GM12891 (cell line): Measurements from ENCODE around the gene DDA1.

ENCODE experiments used
- DNase-seq: peaks from one replicate; pipeline ENCODE4 v3.0.0; 2011; ENCODE audit warnings: low spot score; ENCODE audit not compliant: insufficient read length
- FAIRE-seq: peaks from 2 replicates; lab custom pipeline; 2011; peaks lifted over from hg19 to GRCh38; lab: Jason Lieb, UNC
- PAX5 ChIP-seq: IDR thresholded peaks from 2 replicates; pipeline ENCODE4 v1.6.1; 2011; ENCODE audit warnings: low read length, moderate library complexity, mild to moderate bottlenecking; ENCODE audit not compliant: insufficient read depth, severe bottlenecking
- POLR2A ChIP-seq: IDR thresholded peaks from 2 replicates; pipeline ENCODE4 v1.6.1; 2011; ENCODE audit warnings: low read depth, low read length, control low read depth
- POLR2AphosphoS5 ChIP-seq: IDR thresholded peaks from 2 replicates; pipeline ENCODE4 v1.6.1; 2011; ENCODE audit warnings: low read depth, low read length, control low read depth
- POU2F2 ChIP-seq: IDR thresholded peaks from 2 replicates; pipeline ENCODE4 v1.6.1; 2011; ENCODE audit warnings: low read depth, mild to moderate bottlenecking, control low read depth, low read length, moderate library complexity
- SPI1 ChIP-seq: IDR thresholded peaks from 2 replicates; pipeline ENCODE4 v1.6.1; 2011; ENCODE audit warnings: low read depth, low read length, control low read depth
- TAF1 ChIP-seq: IDR thresholded peaks from 2 replicates; pipeline ENCODE4 v1.6.1; 2011; ENCODE audit warnings: low read depth, low read length, control low read depth

DDA1 gene

DNA sequence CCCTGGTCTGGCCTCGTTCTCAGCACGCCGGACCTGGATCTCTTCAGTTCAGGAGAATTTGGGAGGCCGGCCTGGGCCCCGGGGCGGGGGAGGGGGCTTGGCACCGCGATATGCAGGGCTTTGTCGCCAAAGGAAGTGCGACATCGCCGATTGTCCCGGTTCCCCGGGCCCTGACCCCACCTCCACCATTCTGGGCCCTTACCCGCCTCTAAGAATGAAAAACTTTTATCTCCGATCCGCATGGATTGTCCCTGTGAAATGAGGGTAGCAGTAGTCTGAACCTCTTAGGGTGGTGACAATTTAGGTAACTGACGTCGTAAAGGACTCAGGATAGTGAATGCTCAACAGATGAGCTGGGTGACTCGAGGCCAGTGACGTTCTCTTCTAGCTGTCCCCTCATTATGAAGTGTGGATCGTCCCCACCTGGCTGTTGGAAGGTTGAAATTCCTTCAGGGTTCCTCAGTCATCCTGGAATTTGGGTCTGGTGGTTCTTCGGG lies 650 bp downstream of the DDA1 start:
- FAIRE-seq (peak; percentile 51), DNase-seq (no peak)
- TF ChIP-seq POU2F2 (no peak), SPI1 (no peak), POLR2A (no peak), PAX5 (no peak), TAF1 (no peak)

DNA sequence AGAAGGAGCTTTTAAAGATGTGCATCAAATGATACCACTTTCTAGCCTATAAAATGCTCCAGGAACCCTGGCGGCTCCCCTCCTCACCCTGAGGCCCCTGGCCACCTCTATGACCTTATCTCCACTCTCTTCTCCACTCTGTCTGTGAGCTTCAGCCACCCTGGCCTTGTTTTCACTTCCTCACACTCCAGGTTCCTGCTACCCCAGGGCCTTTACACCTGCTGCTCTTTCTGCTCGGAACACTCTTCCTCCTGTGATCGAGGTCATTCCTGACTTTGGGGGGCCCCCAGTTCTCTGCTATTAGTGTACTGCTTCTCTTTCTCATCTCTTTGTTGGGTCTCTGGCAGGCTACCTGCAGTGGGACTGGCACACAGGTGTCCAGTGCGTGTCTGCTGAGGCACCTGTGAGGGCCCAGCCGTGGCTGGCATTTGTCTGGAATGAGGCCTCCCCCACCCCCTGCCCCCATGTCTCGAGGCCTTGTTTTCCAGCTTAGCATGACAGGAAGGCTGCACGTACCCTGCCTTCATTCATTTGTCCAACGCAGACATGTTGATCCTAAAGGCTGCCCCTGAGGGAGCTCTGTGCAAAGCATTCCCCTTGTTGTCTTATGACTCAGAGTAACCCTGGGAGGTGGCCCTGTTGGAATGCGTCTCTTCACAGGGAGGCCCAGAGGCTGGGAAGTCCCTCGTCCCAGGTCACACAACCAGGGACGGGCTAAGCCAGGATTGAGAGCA lies 2.3 kb downstream of the DDA1 start:
- no peak for DNase-seq
- no peak for FAIRE-seq
- no peak for TF ChIP-seq TAF1
- peak; percentile 32 for TF ChIP-seq SPI1

DNA sequence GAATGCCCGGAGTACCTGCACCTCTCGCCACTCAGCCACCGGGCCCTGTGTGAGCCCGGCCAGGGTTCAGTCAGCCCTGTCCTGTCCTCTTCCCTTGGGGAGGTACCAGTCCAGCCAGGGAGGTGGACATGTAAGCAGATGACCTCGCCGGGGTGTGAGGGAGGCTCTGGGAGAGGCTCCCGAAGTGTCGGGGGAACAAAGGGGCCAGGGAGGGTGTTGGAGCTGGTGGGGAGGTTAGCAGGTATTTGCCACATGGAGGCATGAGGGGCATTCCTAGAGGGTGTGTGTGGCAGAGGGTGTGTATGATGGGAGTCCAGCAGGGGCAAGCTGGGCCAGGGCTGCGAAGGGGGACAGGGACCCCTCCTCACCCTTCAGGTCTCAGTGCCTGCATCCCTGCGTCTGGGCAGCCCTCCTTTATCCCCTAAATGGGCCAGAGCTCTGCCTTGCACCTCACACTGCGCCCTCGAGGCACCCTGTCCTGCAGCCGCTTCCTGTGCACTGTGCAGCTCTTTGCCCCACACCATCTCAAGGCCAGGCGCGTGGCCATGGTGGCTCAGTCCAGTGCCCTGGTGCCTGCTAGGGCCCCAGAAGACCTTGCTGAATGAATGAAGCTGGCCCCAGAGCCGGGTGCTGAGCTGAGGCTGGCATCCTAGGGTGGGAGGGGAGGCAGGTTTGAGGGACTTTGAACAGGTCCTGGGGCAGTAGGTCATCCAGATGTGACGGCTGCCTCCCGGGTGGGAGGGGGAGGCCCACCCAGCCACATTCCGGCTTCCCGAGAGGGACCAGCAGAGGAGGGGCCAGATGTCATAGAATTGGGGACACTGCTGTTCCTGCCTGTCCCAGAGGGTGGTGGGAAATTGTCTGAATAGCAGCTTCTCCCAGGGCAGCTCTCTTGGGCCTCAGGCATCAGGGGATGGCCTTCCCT lies 3.1 kb downstream of the DDA1 start:
- DNase-seq (no peak), FAIRE-seq (no peak)
- no peak for TF ChIP-seq POLR2A
- TF ChIP-seq POLR2AphosphoS5 = no peak

DNA sequence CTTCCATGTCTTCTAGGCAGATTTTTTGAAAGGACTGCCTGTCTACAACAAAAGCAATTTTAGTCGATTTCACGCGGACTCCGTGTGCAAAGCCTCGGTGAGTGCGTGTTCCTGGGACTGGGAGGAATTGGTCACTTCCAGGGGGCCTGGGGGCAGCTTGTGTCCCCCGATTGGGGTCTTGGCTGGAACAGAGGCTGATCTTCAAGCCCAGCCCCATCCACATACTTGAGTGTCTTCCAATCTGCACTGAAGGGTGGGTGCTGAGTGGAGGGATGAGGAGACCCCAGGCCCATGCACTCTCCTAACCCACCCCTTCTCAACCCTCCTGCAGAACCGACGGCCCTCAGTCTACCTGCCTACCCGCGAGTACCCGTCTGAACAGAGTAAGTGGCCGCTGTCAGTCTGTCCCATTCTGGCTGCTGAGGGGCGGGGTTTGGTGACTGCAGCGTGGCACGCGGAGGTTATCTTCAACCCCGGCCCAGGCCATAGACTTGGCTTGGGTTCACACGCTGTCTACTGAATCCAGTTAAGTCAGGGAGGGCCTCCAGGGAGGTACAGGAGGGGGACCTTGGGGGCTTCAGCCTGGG lies 4.7 kb downstream of the DDA1 start:
- no peak for DNase-seq
- FAIRE-seq = no peak
- TF ChIP-seq PAX5 = no peak
- no peak for TF ChIP-seq POLR2AphosphoS5
- no peak for TF ChIP-seq SPI1
- no peak for TF ChIP-seq TAF1
- no peak for TF ChIP-seq POU2F2

DNA sequence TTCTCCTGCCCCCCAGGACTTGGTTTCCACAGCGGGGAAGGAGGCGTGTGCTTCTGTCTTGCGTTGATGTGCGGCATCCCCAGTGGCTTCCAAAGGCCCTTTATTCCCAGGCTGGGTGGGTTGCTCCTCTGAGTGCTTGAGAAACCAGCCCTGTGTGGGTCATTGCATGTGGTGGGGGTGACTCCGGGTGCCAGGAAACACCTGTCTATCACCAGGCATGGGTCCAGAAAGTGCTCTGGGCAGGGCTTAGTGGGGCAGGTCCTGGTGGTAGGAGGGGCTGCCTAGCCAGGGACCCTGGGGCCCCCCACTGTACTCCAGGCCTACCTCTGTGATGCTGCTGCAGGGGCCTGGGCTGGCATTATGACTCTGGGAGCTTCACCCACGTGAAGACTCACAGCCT lies 9.6 kb downstream of the DDA1 start:
- DNase-seq = no peak
- TF ChIP-seq POLR2AphosphoS5 (no peak), POU2F2 (no peak), POLR2A (no peak), PAX5 (no peak), TAF1 (no peak), SPI1 (no peak)

DNA sequence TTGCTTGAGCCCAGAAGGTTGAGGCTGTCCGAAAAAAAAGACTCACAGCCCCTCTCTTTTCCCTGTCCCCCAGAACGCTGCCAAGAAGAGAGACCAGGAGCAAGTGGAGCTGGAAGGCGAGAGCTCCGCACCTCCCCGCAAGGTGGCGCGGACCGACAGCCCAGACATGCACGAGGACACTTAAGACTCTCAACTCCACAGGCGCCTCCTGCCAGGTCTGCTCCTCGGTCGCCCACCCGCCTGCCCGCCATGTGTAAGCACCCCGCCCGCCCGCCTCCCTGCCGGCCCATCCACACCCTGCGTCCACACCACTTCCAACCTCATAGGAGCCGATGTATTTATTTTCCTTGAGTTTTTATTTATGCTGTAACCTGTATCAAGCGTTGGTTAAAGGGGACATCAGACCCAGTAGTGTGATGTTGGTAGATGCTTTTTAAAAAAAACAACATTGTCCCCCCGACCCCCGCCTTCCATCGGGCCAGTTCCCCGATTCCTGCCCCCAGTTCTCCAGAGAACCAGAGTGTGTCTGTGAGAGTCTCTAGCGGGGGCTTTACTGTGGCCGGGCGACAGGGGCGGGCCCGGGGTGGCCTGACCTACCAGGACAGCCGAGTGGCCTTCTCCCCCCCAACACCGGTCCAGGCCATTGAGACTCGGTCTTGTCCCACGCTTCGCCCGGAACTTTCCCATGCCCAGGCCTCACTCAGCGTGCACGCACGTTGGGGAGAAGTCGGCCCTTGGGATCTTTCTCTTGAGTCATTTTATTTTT lies 10.3 kb downstream of the DDA1 start:
- no peak for FAIRE-seq
- TF ChIP-seq POLR2AphosphoS5 (no peak), TAF1 (no peak), SPI1 (no peak), POU2F2 (no peak), PAX5 (no peak), POLR2A (no peak)
- no peak for DNase-seq

More for the DNA sequence above, 9.6 kb downstream of the DDA1 start:
- no peak for FAIRE-seq

DNA sequence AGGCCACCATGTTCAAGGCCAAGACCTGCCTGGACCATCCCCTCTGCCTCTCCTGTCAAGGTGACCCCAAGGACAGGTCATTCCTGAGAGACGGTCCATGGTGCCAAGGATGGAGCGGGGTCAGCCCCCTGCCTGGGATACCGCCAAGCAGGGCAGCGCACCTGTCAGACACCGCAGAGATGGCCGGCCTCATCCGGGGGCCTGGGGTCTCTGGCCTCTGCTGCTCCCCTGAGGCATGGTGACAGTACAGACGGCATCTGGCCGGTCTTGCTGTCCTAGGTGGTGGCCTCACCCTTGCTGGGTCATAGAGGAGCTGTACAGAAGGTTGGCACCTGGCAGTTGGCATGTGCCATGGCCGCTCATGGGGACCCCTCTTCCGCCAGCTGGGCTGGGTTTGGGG lies 11.1 kb downstream of the DDA1 start:
- DNase-seq (no peak), FAIRE-seq (no peak)
- no peak for TF ChIP-seq TAF1
- no peak for TF ChIP-seq POU2F2
- TF ChIP-seq POLR2A = no peak
- TF ChIP-seq POLR2AphosphoS5 = no peak
- no peak for TF ChIP-seq PAX5
- TF ChIP-seq SPI1 = no peak

DNA sequence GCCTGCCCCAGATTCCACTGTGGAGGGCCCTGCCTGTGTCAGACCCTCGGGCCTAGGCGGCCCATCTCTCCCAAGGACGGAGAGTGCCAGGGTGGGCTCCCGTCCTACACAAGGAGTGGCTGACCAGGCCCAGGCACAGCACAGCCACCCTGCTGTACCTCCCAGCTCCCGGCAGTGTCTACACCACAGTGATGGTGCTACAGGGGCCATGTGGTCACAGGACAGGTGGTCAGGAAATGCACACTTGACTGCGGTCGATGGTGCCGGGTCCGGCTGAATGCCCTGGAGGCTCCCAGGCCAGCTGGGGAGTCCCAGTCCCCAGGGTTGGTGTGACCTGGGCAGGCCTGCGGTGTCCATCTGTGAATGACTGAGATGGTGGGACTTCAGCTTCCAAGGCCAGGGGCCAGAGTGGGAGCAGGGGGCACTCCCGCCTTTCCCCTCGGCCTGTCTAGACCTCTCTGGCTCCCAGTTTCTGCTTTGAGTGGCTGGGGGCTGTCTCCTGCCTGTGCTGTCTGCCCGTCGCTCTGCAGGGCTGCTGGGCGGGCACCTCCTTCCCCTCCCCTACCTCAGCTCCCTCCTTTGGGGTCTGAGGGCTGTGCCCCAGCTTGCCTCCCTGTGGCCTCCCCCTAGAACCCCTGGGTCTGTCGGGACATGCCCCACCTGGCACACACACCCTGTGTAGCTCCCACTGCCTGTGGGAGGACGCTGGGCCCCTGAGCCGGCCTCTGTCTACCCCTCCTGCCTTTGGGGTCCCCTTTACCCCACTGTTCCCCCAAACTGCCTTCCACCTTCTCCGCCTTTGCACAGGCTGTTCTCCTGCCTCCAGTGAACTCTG lies 12.5 kb downstream of the DDA1 start:
- FAIRE-seq = no peak
- TF ChIP-seq POLR2A (peak; percentile 47), SPI1 (no peak)
- no peak for DNase-seq
